COLO829 (cell line): ENCODE results near the gene MPPE1.
"Not testable (repeated sequence)": the region's sequence is repeated elsewhere in the genome, so short reads cannot be mapped to it uniquely, and the experiment has no call there.

Experiments used
- DNase-seq: peaks from one replicate; pipeline ENCODE4 v3.0.0; 2012; ENCODE audit warnings: low spot score

MPPE1 gene

GRCh38 chr18:11908182-11909060 lies at the start of gene MPPE1:
TSS of gene MPPE1 (minus strand) at chr18:11908317. CDS start at chr18:11897264, 11,053 bp downstream.
- DNase-seq: peak; percentile 57

- DNase-seq: no peak
Measured at GRCh38 chr18:11957636-11958035, 49.5 kb upstream of the MPPE1 start.

- no peak for DNase-seq
Measured at GRCh38 chr18:11956371-11957308, 48.5 kb upstream of the MPPE1 start.

- no peak for DNase-seq
Measured at GRCh38 chr18:11955239-11956029, 47.3 kb upstream of the MPPE1 start.

GRCh38 chr18:11953113-11953512 lies 45.0 kb upstream of the MPPE1 start:
- DNase-seq: no peak

GRCh38 chr18:11951390-11951851 lies 43.3 kb upstream of the MPPE1 start:
- no peak for DNase-seq

- DNase-seq: no peak
Measured at GRCh38 chr18:11950824-11951223, 42.7 kb upstream of the MPPE1 start.

GRCh38 chr18:11948852-11949523 lies 40.9 kb upstream of the MPPE1 start:
- no peak for DNase-seq

- peak; percentile 25 for DNase-seq
Measured at GRCh38 chr18:11947214-11948191, 39.4 kb upstream of the MPPE1 start.

- DNase-seq: no peak
Measured at GRCh38 chr18:11946756-11947155, 38.6 kb upstream of the MPPE1 start.

GRCh38 chr18:11945834-11946659 lies 37.9 kb upstream of the MPPE1 start:
- DNase-seq: not testable (repeated sequence)

- no peak for DNase-seq
Measured at GRCh38 chr18:11944786-11945185, 36.7 kb upstream of the MPPE1 start.

GRCh38 chr18:11944252-11944651 lies 36.1 kb upstream of the MPPE1 start:
- DNase-seq: no peak

- no peak for DNase-seq
Measured at GRCh38 chr18:11943551-11943950, 35.4 kb upstream of the MPPE1 start.

- no peak for DNase-seq
Measured at GRCh38 chr18:11940956-11941355, 32.8 kb upstream of the MPPE1 start.

- peak; percentile 57 for DNase-seq
Measured at GRCh38 chr18:11937874-11938478, 29.9 kb upstream of the MPPE1 start.

GRCh38 chr18:11932393-11932792 lies 24.3 kb upstream of the MPPE1 start:
- no peak for DNase-seq

- no peak for DNase-seq
Measured at GRCh38 chr18:11927497-11927896, 19.4 kb upstream of the MPPE1 start.
